Activated CD8-positive, alpha-beta memory T cell treated with anti-CD3 and anti-CD28 coated beads for 48 hours (primary cell): ENCODE results near the gene UTS2.

Experiments
- DNase-seq, 3 experiments: peaks; one replicate each; pipeline ENCODE4 v3.0.0-alpha.2; 2020; ENCODE audit warnings: low read depth in 2 of 3, low spot score in 2 of 3

Gene UTS2

DNA sequence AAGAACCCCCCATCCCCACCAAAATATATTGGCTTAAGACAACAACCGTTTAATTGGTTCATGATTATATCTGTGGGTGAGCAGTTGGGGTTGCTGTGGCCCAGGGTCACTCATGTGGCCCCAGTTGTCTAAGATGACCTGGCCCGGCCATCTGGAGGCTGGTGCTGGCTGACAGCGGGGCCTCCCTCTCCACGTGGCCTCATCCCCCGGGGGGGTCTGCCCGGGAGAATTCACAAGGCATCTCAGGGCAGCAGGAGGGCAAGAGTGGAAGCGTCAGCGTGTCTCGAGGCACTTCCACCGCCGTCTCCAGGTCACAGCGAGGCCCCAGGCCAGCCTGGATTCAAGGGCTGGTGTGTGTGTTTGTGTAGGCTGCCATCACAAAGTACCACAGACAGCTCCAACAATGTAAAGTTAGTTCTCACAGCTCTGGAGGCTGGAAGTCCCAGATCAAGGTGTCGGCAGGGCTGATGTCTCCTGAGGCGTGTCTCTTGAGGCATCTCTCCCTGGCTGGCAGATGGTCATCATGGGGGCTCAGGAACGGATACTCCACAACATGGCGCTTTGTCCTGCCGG is 11.0 kb upstream of the UTS2 start:
- DNase-seq: no peak

DNA sequence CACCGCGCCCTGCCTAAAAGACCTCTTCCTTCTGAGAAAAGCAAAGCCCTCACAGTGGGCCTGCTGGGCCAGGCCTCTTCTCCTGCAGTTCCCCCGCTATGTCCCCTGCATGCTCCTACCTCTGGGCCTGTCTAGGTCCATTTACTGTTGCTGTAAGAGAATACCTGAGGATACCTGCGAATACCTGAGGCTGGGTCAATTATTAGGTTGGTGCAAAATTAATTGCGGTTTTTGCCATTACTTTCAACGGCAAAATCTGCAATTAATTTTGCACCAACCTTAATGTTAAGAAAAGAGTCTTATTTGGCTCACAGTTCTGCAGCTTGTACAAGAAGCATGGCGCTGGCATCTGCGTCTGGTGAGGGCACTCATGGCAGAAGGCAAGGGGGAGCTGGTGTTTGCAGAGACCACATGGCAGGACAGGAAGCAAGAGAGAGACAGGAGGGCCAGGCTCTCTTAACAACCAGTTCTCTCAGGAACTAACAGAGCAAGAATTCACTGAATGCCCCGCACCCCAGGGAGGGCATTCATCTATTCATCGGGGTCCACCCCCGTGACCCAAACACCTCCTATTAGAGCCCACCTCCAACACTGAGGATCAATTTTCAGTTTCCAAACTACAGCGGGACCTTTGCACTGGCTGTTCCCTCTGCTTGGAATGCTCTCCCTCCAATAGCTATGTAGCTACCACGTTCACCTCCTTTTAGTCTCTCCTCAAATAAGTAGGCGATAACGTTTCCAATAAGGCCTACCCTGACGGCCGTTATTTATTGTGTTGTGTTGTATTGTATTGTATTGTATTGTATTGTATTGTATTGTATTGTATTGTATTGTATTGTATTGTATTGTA is 9.6 kb upstream of the UTS2 start:
- no peak for DNase-seq

- no peak for DNase-seq
Observed at GRCh38 chr1:7861452-7861851, 8.6 kb upstream of the UTS2 start.

DNA sequence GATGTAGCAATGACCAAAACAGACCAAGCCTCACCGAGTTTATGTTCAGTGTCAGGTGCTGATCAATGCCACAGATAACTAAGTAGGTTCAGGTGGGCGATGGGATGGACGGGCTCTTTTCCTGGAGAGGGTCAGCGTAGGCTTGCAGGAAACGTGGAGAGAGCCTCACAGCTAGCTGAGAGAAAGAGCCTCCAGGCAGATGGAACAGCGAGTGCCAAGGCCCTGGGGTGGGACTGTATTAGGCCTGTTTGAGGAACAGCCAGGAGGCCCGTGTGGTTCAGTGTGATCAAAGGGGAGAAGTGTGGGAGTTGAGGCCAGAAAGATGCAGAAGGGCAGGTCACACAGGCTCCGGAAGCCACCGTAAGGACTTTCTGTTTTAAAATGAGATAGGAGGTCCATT is 7.3 kb upstream of the UTS2 start:
- DNase-seq: no peak

- DNase-seq: no peak
Observed at GRCh38 chr1:7859406-7859805, 6.5 kb upstream of the UTS2 start.

- no peak for DNase-seq
Observed at GRCh38 chr1:7857985-7858384, 5.1 kb upstream of the UTS2 start.

GRCh38 chr1:7857000-7857399 is 4.1 kb upstream of the UTS2 start:
- DNase-seq: no peak

- no peak for DNase-seq
Observed at GRCh38 chr1:7856345-7856744, 3.5 kb upstream of the UTS2 start.

- DNase-seq: no peak
Observed at GRCh38 chr1:7853684-7854026, 790 bp upstream of the UTS2 start.

DNA sequence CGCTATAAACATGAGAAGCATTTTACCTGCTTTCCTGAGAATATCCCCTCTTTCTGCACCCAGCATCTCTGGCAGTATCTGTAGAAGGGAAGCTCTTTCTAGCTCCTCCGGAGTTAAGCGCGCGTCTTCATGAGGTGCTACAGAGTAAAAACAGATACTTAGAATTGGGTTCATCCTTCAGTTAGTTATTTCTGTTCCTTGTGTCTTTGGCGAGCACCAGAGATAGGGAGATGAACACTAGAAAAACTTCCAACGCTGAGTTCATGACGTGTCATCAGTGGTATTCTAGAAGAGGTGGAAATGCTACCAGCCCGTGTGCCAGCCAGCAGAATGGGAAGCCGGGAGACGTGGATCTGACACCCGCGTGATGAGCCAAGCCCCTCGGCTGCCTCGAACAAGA is 2.1 kb downstream of the UTS2 start:
- DNase-seq: no peak

GRCh38 chr1:7847599-7847998 is 5.3 kb downstream of the UTS2 start:
- DNase-seq: no peak

- no peak for DNase-seq
Observed at GRCh38 chr1:7846656-7847055, 6.2 kb downstream of the UTS2 start.

- DNase-seq: no peak
Observed at GRCh38 chr1:7845761-7846160, 7.1 kb downstream of the UTS2 start.

GRCh38 chr1:7842517-7842916 is 10.3 kb downstream of the UTS2 start:
- DNase-seq: no peak

DNA sequence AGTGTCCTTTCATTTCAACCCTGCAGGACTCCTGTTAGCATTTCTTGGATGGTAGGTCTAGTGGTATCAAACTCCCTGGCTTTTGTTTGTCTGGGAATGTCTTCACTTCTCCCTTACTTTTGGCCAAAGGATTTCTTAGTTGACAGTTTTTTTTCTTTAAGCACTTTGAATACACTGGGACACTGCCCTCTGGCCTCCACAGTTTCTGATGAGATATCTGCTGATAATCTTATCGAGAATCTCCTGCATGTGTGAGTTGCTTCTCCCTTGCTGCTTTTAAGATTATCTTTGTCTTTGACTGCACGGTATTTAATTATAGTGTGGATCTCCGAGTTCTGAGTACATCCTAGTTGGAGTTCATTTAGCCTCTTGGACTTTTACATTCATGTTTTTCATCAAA is 13.3 kb downstream of the UTS2 start:
- DNase-seq: no peak

DNA sequence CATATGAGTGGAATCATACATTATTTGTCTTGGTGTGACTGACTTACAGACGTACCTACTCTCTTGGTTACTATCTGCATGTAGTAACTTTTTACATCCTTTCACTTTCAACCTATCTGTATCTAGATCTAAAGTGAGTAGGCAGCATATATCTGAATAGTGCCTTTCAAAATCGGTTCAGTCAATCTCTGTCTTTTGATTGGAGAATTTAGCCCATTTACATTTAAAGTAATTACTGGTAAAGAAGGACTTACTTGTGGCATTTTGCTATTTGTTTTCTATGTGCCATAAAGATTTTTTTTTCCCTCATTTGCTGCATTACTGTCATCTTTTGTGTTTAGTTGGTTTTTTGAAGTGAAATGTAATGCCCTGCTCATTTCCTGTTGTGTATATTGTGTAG is 14.2 kb downstream of the UTS2 start:
- DNase-seq: no peak

DNA sequence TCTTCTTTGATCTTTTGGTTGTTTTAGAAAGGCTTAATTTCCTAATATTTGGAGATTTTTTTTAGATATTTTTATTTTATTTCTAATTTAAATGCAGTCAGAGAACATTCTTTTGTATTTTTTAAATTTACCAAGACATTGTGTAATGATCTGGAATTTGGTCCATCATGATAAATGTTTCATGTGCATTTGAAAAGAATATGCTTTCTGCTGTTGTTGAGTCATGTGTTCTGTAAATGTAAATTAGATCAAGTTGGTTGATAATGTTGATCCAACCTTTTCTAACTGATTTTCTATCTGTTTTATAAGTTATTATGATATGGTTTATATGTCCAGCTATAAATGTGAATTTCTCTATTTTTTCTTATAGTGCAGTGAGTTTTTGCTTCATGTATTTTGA is 19.8 kb downstream of the UTS2 start:
- no peak for DNase-seq

DNA sequence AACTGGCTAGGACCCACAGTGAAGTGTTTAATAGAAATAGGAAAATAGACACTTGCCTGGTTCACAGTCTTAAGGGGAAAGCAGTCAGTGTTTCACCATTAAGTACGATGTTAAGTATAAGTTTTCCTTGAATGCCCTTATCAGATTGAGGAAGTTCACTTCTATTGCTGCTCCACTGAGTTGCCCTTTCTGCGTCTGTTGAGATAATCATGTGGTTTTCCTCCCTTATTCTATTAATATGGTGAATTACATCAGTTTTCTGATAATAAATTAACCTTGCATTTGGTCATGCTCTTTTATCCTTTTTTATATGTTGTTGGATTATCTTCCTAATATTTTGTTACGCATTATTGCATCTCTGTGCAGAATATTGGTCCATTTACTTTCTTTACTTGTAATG is 21.4 kb downstream of the UTS2 start:
- DNase-seq: no peak

- no peak for DNase-seq
Observed at GRCh38 chr1:7827126-7827955, 25.5 kb downstream of the UTS2 start.

GRCh38 chr1:7826363-7826762 is 26.5 kb downstream of the UTS2 start:
- no peak for DNase-seq

DNA sequence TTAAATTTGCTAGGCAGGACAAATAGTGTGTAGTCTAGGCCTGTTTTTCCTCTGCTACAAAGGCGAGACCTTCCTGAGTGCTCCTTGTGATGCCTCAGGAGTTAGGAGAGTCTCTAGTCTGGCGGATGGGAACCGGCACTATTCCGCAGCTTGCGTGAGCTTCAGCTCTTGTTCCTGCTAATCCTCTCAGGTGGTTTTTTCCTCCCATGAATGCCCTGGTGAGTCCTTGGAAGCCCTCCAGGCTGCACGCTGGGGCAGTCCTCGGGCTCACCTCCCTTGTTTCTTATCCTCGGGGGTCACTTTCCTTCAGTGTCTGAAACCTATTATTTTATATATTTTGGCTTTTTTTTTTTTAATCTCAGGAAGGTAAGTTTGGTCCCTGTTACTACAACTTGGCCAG is 28.2 kb downstream of the UTS2 start:
- no peak for DNase-seq

DNA sequence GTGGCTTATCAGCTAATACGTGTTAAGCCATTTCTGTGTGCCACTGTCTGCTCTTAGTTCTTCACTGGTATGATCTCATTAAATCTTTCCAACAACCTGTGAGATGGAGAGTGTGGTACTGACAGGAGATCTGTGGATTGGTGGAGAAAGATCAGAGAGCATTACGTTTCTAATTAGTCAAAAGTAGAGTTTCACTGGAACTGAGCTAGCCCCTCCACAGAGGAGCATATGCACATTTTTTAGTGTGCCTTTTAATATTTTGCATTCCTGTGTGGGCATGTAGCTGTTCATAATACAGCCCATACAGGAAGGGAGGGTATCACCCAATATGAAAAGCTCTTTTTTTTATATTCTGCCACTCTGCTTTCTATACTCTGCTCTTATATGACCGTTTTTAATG is 31.6 kb downstream of the UTS2 start:
- no peak for DNase-seq
